ENCODE data around the gene TGM5.
"Not testable (repeated sequence)": the region's sequence is repeated elsewhere in the genome, so short reads cannot be mapped to it uniquely, and the experiment has no call there.

Gene TGM5

GRCh38 chr15:43275740-43276562 is 9.2 kb upstream of the TGM5 start:
- DNase-seq: no peak

DNA sequence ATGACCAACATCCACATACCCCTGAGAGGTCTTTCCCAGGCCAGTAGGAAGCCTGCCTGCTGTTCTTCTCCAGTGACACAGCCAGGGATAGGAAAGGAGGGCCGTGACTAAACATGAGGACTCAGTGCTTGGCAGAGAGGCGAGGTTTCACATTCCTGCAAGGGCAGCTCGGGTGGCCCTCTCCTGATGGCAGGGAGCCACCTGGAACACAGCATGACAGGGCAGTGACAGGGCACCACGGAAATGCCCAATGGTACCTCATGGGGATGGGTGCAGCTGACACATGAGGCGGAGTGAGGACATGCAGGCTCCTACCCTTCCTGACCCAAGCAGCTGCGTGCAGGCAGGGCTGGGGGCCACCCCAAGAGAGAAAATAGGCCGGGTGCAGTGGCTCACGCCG is 7.4 kb upstream of the TGM5 start:
- no peak for DNase-seq

DNA sequence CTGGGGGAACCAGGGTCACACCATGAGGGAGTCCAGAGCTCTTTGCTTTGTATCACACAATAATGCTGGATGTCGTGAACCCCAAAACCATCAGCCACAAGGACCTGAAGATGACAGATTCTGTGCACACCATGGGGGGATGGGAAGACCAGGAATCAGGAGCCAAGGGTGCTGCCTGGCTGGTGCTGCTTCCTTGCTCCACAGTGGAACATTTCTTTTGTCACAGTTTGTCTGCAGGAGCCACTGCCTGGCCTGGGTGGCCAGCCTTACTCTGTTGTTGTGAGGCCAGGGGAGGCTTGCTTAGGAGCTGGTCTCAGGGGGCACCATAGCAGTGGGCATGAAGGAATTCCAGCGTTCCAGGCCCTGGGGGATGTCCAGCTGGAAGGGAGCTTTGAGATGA is 6.5 kb upstream of the TGM5 start:
- DNase-seq: no peak

DNA sequence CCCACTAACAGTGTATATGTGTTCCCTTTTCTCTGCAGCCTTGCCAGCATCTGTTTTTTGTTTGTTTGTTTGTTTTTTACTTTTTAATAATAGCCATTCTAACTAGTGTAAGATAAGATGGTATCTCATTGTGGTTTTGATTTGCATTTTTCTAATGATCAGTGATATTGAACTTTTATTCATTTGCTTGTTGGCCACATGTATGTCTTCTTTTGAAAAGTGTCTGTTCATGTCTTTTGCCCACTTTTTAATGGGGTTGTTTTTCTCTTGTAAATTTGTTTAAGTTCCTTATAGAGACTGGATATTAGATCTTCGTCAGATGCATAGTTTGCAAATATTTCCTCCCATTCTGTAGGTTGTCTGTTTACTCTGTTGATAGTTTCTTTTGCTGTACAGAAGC is 5.2 kb upstream of the TGM5 start:
- not testable (repeated sequence) for DNase-seq

GRCh38 chr15:43270676-43271306 is 4.1 kb upstream of the TGM5 start:
- DNase-seq: no peak

- DNase-seq: no peak
These were observed 3.5 kb upstream of the TGM5 start for GRCh38 chr15:43270113-43270665.

- no peak for DNase-seq
These were observed 1.7 kb upstream of the TGM5 start for GRCh38 chr15:43268111-43269105.

GRCh38 chr15:43267439-43267838 is 711 bp upstream of the TGM5 start:
- no peak for DNase-seq

DNA sequence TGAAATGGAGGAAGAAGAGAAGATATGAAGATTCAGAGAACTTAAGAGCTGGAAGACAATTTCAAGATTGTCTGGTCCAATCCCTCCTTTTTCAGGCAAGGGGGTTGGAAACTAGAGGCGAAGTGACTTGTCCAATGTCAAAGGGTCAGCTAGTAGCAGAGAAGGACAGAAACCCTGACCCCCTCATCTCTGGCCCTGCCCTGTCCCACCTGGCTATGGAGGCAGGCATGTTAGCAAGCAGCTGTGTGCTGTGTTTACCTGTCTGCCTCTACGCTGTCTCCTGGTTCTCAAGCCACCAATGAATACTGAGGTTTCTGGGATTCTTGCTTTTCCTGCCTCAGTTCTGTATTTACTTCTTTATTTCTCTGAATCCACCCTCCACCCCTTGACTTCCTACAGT is 342 bp downstream of the TGM5 start:
- no peak for DNase-seq

DNA sequence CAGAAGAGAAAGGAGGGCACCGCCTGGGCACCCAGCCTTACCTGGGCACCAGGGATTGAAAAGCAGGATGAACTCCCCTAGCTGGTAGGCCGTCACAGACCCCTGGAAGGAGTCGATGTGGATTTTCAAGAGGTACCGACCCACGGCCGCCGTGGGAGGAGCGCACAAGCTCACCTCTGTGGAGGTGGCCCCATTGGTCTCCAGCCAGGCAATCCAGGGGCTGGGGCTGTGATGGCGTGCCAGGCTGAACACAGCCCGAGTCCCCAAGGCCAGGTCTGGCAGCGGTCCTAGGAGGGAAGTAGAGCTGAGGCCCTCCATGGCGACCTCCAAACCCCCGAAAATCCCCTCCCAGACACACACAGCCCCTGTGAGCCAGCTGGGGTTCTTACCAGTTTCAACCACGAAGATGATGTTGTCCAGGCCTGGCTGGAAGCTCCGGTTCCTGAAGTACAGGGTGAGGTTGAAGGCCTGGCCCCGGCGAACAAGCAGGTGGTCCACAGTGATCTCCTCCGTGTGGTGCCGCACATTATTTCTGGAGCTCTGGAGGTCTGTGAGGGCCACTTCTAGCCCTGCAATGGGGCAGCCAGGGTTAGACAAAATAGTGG is 6.6 kb downstream of the TGM5 start:
- DNase-seq: no peak

DNA sequence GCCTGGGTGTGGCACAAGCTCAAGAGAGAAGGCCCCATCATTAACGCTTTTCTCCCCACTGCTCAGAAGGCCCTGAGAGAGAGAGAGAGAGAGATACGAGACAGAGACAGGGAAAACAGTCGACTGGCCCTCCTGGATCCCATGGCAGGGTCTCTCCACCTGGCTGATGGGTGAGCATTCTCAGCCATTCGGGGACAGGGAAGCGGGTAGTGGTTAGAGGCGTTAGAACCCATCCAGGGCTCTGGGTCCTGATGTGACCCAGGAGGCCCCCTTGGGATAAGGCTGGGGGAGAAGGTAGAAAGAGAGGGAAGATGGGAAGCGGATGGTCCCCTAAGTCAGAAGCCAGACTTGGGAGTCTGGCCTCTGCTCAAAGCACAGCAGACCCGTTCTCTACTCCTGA is 7.9 kb downstream of the TGM5 start:
- DNase-seq: no peak

DNA sequence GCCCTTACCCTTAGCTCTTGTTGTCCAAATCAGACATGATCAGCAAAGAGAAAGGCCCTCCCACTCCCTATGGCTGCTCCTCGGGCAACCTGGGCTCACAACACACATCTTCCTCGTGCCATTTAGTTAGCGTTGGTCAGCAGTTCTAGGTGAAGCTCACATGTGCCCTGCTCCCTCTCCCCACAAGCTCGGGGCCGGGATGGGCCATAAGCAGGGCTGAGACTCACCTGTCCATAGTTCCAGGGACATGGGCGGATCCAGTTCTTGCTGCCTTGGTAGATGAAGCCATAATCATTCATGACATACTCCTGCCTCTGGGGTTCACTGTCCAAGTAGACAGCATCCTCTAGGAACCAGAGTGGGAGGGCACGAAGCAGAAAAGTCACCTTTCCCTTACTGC is 10.4 kb downstream of the TGM5 start:
- no peak for DNase-seq

DNA sequence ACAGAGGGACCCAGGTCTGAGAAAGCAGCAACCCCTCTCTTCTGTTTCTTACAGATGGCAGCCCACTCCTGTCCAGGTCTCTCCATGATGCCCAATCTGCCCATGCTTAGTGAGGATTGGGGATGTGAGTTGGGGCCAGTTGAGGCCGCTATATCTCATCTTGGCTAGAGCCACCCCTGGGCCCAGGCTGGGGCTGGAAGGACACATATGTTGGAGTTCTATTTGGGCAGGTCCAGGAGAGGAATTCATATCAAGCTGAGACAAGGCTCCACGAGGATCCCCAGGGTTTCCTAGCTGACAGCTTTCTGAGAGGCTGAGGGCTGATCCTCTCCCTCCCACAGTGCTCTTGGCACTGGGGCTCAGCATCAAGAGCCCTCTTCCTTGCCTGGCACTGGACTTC is 11.4 kb downstream of the TGM5 start:
- DNase-seq: no peak

DNA sequence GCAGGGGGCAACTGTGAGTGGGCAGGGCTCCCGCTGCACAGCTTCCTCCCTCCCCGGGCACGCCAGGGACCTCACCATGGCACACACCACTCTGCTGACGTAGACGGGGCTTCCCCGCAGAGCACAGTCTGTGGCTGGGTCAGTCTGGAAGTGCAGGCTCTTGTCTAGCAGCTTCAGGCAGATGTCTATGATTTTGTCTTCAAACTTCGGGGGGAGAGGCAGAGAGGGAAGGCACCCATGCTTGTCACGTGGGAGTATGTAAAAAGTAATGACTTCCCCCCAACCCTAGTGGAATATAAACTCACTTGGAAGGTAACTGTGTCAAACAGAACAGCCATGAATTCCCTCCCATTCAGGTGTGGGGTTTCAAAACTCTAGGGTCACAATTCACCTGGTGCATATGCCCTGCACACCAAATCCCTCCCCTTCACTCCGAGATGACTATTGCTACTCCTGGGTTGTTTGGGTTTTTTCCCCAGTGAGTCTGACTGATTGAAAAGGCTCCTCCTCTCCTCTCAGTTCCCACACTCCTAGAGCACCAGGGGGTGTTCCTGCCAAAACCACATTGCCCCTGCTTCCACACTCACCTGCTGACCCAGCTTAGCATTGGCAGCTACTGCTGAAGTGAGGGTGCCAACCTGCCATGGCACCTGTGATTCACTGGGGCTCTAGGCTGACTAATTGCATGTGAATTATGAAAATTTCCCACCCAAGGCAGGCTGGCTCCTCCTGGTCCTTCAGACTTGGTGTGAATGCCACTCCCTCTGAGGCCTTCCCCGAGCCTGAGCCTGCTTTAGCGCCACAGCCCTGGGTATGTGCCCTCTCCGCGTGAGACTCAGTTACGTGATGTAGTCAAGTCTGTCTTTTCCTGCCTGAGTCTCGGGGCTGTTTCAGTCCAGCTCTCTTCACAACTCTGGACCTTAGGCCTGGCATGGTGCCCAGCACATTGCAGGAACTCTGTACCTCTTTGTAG is 13.0 kb downstream of the TGM5 start:
- DNase-seq: no peak

GRCh38 chr15:43251871-43252250 is 14.9 kb downstream of the TGM5 start:
- DNase-seq: no peak

GRCh38 chr15:43251185-43251870 is 15.4 kb downstream of the TGM5 start:
- no peak for DNase-seq

GRCh38 chr15:43250785-43251184 is 15.9 kb downstream of the TGM5 start:
- no peak for DNase-seq

- DNase-seq: no peak
These were observed 17.0 kb downstream of the TGM5 start for GRCh38 chr15:43249699-43250203.

GRCh38 chr15:43249236-43249635 is 17.5 kb downstream of the TGM5 start:
- no peak for DNase-seq

- DNase-seq: no peak
These were observed 20.4 kb downstream of the TGM5 start for GRCh38 chr15:43246261-43246774.
